HAP-1 (cell line): ENCODE measurements around the gene KY.

Experiments used
- DNase-seq, 2 experiments: peaks; one replicate each; pipeline ENCODE4 v3.0.0-alpha.2; 2016 to 2020; ENCODE audit warnings: low spot score in 2 of 2
- H3K27me3 ChIP-seq: fragments of 250-450 bp; sonication (Bioruptor Pico); 2 replicates; pipeline ENCODE4 v1.5.1; 2020; ENCODE audit warnings: low read depth, mild to moderate bottlenecking, moderate library complexity
- H3K36me3 ChIP-seq: fragments of 250-450 bp; sonication (Bioruptor Pico); replicated peaks from 2 replicates; pipeline ENCODE4 v1.5.1; 2020; ENCODE audit warnings: mild to moderate bottlenecking
- H3K4me1 ChIP-seq: fragments of 250-450 bp; sonication (Bioruptor Pico); 2 replicates; pipeline ENCODE4 v1.5.1; 2020; ENCODE audit warnings: mild to moderate bottlenecking
- H3K4me3 ChIP-seq: fragments of 250-450 bp; sonication (Bioruptor Pico); 2 replicates; pipeline ENCODE4 v1.5.1; 2020; ENCODE audit warnings: mild to moderate bottlenecking, moderate library complexity
- H3K9me3 ChIP-seq: fragments of 250-450 bp; sonication (Bioruptor Pico); 2 replicates; pipeline ENCODE4 v1.5.1; 2020; ENCODE audit warnings: mild to moderate bottlenecking, moderate library complexity
- in situ Hi-C: fragments of 300-500 bp; cut with MboI; formaldehyde crosslinking; loops from 3 replicates; pipeline ENCODE4 v1.14.3; 2020; ENCODE audit warnings: low sequenced_read_pairs, inconsistent platforms, mixed read lengths

The KY gene

DNA sequence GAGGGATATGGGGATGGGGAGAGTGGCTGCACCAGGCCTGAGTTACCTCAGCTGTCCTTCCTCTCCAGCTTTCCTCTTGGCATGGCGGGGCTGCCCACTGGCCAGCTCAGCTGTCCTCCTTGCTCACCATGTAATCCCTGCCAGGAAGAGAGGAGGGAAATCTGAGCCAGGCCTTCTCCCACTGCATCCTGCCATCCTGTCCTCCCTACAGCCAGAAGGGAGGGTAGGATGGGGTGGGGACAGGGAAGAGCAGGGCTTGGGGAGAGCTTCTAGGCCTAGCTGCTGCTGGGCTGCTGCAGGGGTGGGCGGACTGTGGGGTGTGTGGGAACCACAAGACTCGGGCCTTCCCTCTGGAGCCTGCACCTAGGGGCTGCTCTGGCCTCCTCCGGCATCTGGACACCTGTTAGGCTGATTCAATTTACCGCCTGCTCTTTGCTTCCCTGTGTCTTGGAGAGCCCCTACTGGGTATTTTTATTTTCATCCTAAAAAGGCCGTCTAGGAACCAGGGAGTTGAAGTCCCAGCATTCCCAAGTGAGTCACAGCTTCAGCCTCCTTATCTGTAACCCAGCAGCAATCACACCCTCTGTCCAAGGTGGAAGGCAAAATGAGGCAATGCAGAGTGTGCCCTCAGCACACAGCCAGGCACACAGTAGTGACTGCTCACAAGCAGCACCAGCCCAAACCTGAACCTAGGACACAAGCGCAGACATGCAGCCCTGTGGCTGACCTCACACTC, 13.1 kb upstream of the KY start:
- DNase-seq: no peak
- no peaks in the 10 kb centered on the region for H3K4me1 ChIP-seq
- in situ Hi-C loops: no loop called here
- no peaks in the 10 kb centered on the region for H3K27me3 ChIP-seq
- H3K9me3 ChIP-seq: no peaks in the 10 kb centered on the region
- no peak overlapping the region for H3K4me3 ChIP-seq
- H3K36me3 ChIP-seq: no peaks in the 10 kb centered on the region

DNA sequence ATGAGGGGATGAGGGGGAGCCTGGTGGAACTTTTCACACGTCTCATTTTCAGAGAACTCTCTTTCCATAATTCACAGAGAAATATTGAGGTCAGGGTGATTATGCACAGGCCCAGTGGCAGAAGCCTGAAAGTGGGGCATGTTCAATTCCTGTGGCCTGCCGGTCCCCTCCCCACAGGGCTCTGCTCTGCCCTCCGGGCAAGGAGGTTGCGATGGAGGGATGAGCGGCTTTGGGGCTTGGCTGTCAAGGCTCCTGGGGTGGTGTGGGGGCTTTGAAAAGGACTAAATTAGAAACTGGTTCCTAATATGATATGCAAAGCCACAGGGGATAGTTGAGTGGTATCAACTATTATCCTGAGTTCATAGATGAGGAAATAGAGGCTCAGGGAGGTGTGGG, 9.2 kb upstream of the KY start:
- in situ Hi-C loops: no loop called here

DNA sequence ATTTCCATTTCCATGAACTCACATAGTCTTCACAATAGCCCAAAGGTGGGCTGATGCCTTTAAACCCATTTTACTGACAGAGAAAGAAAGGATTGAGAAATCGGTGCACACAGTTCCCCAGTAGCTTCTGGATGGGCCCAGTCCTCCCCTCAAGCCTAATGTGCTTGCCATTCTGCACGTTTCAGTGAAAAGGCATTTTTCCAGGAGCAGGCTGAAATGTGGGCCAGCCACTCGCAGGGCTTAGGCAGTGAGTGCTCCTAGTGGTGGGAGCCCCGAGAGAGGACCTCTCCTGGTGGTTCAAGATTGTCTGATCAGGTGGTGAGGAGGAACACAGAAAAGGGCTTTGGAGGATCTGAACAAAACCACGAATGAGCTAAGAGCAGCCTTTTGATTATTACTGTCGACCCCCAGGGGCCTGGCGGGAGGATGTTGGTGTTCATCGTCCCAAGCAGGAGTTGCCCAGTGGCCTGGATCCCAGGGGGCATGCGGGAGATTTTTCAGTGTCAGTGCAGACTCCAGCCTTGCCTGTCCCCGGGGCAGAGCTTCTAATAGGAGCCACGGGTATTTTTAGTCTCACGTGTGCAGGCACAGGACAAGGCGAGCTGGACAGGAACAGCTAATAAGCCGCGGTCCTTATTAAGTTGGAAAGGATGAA, 8.7 kb upstream of the KY start:
- H3K27me3 ChIP-seq: no peaks in the 10 kb centered on the region
- in situ Hi-C loops: no loop called here

More for the DNA sequence above, 9.2 kb upstream of the KY start:
- no peaks in the 10 kb centered on the region for H3K9me3 ChIP-seq
- H3K4me3 ChIP-seq: no peak overlapping the region
- no peaks in the 10 kb centered on the region for H3K27me3 ChIP-seq
- DNase-seq: no peak
- no peaks in the 10 kb centered on the region for H3K36me3 ChIP-seq
- no peaks in the 10 kb centered on the region for H3K4me1 ChIP-seq

DNA sequence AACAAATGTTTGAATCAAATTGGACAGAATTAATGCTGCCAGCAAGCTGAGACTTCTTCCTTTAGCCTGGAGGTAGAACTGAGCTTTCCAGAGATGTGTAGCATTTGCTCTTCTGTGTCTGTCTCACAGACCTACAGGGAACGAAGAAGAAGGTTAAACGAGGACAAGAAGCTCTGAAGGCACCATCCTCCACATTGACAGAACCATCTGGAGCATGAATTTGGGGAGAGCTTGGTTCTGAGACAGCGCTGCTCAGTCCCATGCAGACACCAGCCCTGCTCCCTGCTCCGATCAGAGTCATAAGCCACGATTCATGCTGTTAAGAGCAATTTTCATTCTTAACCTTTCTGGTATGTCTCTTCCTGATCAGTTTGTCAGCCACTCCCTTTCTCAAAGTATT, 7.7 kb upstream of the KY start:
- no peaks in the 10 kb centered on the region for H3K36me3 ChIP-seq
- no peaks in the 10 kb centered on the region for H3K4me1 ChIP-seq
- in situ Hi-C loops: no loop called here
- H3K9me3 ChIP-seq: no peaks in the 10 kb centered on the region
- H3K4me3 ChIP-seq: no peak overlapping the region
- no peaks in the 10 kb centered on the region for H3K27me3 ChIP-seq
- no peak for DNase-seq

More for the DNA sequence above, 8.7 kb upstream of the KY start:
- no peaks in the 10 kb centered on the region for H3K36me3 ChIP-seq
- no peaks in the 10 kb centered on the region for H3K9me3 ChIP-seq
- H3K4me1 ChIP-seq: no peaks in the 10 kb centered on the region
- no peak overlapping the region for H3K4me3 ChIP-seq
- DNase-seq: no peak

DNA sequence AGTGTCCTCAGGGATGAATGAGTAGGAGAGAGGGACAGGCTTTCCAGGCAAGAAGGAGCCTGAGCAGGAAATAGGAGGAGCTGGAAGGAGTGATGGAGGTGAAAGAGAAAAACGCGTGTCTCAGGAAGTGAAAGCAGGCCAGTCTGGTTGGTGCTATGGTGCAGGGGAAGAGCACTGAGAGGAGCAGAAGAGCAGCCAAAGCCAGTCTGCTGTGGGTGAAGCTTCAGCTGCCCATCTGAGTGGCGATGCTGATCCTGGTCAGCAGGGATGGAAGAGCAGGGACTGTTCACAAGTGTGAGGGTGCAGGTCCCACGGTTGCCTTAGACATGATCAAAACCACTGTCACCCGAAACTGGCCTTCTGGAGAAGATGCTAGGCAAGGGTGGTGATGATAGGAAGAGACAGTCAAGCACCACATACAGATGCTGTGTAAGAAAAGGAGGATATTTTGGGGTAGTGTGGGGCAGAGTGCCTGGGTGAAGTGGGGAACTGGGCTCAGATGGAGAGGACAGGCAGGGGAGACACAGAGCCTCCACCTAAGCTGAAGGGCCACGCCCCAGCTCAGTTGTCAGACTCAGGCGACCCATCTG, 5.5 kb upstream of the KY start:
- in situ Hi-C loops: no loop called here
- Histone ChIP-seq H3K27me3 (no peaks in the 10 kb centered on the region), H3K4me1 (peaks cover 2% of the 10 kb centered on the region; the same call in 1 of the 2 replicates), H3K36me3 (no peaks in the 10 kb centered on the region), H3K4me3 (no peak overlapping the region), H3K9me3 (no peaks in the 10 kb centered on the region)
- no peak for DNase-seq

DNA sequence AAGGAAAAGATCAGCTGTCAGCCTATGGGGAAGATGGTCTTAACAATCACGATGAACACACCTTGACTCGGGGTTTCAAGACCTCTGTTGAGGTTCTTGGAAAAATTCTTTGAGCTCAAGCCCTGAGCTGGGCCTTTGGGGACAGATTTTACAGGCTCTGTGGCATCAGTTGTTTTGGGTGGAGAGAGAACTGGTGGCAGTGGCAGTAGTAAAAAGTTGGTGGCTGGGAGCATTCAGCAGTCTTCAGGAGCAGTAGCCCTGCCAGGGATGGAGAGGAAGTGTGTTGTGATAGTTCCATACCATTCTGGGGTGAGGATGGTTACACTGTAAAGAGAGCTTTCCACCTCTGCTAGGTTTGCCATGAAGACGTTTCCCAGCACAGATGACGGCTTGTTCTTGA, 4.9 kb upstream of the KY start:
- Histone ChIP-seq H3K4me1 (peaks cover 6% of the 10 kb centered on the region; the same call in 1 of the 2 replicates), H3K4me3 (no peak overlapping the region), H3K9me3 (no peaks in the 10 kb centered on the region), H3K36me3 (no peaks in the 10 kb centered on the region), H3K27me3 (no peaks in the 10 kb centered on the region)
- no peak for DNase-seq
- in situ Hi-C loops: no loop called here

DNA sequence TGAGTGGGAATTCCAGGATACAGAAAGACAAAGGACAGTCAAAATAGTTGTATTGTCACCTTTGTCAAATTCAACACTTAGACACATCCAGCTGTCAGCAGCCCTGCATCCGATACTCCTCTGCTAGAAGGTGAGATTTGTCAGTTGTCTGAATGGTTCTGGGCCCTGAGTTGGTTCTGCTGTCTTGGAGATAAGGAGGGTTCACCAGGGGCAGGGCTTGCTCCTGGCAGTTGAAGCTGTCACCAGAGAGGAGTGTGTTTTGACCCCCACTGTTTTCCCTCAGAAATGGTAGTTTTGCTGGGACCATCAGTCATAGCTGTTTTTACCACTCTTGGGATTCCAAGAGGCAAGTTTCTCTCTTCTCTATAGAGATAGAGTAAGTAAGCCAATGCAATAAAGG, 3.2 kb upstream of the KY start:
- no peak for DNase-seq
- no peak overlapping the region for H3K4me3 ChIP-seq
- no peaks in the 10 kb centered on the region for H3K27me3 ChIP-seq
- in situ Hi-C loops: no loop called here
- H3K36me3 ChIP-seq: no peaks in the 10 kb centered on the region
- H3K9me3 ChIP-seq: no peaks in the 10 kb centered on the region
- H3K4me1 ChIP-seq: peaks cover 6% of the 10 kb centered on the region; the same call in 1 of the 2 replicates

DNA sequence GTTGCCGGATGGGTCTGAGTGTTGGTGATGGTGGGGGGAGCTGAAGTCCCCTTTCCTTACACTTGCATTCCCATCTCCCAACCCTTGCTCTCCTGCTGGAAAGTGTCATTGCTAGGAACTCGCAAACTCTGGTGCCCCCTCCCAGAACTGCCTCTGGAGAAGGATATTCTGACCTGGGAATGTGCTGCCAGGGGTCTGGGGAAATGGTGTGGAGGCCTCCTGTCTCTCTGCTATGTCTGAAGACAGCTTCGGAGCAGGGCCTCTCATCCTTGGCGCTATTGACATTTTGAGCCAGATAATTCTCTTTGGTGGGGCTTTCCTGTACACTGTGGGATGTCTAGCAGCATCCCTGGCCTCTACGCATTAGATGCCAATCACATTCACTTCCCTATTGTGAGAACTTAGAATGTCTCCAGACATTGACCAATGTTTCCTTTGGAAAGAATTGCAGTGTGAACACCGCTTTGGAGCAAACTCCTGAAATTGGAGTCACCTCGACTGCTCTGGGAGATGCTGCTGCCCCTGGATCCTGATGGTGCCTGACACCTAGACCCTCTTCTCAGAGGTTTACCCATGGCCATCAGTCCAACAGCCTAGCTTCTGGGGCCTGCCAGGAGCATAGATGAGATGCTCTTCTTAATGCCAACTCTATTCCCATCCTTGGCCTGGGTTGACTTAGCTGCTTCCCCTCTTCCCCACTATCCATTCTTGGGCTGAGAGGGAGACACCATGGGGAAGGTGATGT, 2.2 kb upstream of the KY start:
- no peak for DNase-seq
- Histone ChIP-seq H3K4me1 (peaks cover 6% of the 10 kb centered on the region; the same call in 1 of the 2 replicates), H3K9me3 (no peaks in the 10 kb centered on the region), H3K27me3 (no peaks in the 10 kb centered on the region), H3K4me3 (no peak overlapping the region), H3K36me3 (no peaks in the 10 kb centered on the region)
- in situ Hi-C loops: no loop called here

DNA sequence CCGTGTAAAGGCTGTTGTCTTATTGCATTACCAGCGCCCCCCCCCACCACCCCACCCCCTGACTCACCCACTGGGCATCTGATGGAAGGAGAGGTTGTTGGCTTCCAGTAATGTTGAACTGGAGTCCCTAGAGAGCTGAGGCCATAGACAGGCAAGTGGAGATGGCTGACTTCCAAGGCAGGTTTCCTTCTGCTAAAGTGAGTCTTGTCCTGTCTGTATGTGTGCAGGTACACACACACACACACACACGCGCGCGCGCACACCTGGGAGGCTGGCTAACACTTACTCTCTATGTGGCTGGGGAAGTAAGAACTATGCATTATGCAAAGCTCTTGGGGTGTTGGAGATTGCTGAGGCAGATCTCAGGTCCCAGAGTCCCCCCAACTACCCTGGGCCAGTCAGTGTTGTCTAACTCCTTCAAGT, 1.6 kb upstream of the KY start:
- Histone ChIP-seq H3K36me3 (no peaks in the 10 kb centered on the region), H3K9me3 (no peaks in the 10 kb centered on the region), H3K27me3 (no peaks in the 10 kb centered on the region), H3K4me1 (peaks cover 6% of the 10 kb centered on the region; the same call in 1 of the 2 replicates), H3K4me3 (no peak overlapping the region)
- in situ Hi-C loops: no loop called here
- no peak for DNase-seq

DNA sequence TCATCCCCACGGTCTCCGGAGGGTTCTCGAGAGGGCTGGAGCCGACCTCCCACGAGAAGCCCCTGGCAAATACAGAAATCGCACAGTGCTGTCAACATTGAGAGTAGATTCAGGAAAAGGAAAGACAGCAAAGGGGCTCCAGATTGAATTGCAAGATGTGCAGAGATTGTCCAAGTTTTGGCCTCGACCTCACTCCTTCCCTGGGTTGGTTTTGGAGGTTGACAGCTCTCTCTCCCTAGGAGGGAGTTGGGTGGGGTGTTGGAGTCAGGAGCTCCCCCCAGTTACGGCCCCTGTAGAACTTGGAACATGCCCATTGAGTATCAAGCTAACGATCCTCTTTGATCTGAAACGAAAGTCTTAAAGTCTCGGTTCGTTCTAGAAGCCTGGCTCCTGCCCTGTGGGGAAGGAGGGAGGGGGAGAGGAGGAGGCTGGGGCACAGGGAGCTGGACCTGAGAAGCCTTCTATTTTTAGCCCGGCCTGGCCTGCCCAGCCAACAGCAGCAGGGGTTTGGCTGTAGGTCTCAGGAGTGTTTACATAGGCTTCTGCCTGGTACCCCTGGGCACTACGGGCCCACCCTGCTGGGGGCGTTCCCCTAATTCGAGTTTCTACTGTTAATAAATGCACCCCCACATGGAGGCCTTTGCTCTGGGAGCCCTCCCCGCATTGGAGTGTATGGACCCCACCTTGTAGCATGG, 672 bp upstream of the KY start:
- Histone ChIP-seq H3K36me3 (no peaks in the 10 kb centered on the region), H3K4me1 (peaks cover 6% of the 10 kb centered on the region; the same call in 1 of the 2 replicates), H3K4me3 (peak overlapping the region; percentile 28), H3K9me3 (no peaks in the 10 kb centered on the region), H3K27me3 (no peaks in the 10 kb centered on the region)
- in situ Hi-C loops: no loop called here
- DNase-seq: no peak

DNA sequence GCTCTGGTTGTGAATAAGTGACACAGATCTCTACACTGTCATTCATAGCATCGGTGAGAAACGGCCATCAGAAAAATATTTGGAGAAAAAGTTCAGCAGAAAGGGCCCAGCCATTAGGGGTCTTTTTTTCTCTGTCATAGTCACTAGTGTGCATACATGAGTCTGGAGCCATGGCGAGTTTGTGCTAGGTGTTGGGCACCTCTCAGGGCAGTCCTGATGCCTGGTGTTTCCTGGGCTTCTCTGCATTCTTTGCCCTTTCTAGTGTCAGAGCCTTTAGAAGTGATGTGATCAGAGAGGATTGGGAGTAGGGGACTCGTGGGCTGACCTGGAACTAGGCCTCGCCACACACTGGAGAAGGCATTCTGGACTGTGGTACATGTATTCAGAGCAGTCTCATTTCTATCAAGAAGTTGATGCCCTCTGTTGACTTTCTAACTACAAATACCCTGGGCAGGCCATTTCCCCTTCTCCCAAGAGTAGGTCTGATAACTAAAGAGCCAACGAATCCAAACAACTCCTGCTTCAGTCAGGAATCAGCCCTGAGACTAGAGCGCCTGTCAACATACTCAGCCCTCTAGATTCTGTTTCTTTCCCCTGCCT, 1.6 kb downstream of the KY start:
- Histone ChIP-seq H3K4me1 (peaks cover 6% of the 10 kb centered on the region; the same call in 1 of the 2 replicates), H3K27me3 (no peaks in the 10 kb centered on the region), H3K36me3 (no peaks in the 10 kb centered on the region), H3K4me3 (no peak overlapping the region), H3K9me3 (no peaks in the 10 kb centered on the region)
- in situ Hi-C loops: no loop called here
- no peak for DNase-seq

DNA sequence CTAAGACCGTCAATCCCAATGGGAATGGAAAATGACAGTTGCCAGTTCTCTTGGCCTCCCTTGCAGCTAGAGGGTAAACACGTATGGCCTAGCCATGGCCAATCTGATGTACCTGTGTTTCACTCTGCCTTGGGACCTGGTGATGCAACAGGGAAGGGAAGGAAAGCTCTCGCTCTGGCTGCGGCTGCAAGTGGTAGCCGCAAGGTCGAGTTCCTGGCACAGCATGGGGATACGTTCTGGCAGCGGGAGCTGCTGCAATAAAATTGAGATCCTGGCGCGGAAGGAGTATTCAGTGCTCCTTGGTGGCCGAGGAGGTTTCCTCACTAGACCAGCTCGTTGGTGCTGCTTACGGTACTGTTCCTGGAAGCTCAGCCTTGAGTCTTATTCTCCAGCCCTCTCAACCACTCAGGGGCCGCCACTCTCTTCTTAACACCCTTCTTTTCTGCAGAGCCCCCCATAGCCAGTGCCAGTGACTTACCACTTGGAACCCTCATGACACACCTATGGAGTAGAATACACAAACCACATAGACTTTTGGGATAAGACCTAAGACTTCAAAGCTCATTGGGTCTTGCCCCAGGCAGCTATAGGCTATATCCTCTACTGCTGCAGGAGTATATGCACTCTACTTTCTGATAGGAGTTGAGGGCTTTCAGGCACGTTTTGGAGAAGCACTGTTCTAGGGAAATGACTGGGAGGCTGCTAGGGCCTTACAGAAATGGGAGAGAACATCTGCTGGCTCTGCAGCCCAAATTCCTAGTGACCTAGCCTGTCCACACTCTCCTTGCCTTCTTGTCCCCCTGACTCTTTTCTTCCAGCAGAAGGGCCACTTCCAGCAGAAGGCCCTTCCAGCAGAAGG, 2.7 kb downstream of the KY start:
- H3K36me3 ChIP-seq: no peaks in the 10 kb centered on the region
- in situ Hi-C loops: no loop called here
- H3K4me3 ChIP-seq: no peak overlapping the region
- H3K9me3 ChIP-seq: no peaks in the 10 kb centered on the region
- H3K27me3 ChIP-seq: no peaks in the 10 kb centered on the region
- no peak for DNase-seq
- peaks cover 6% of the 10 kb centered on the region; the same call in 1 of the 2 replicates for H3K4me1 ChIP-seq
